Right lobe of liver (tissue), 4 donors: ENCODE data around the gene USP4.

Source experiments
- POLR2A ChIP-seq: fragments of 450-650 bp; IDR thresholded peaks from one replicate; pipeline ENCODE4 v1.6.1; 2017; ENCODE audit warnings: antibody characterized with exemption, mild to moderate bottlenecking
- TF ChIP-seq, protein P1 (sequence below), 4 donors: fragments of 200-600 bp in 3 of 4; fragments of 450-650 bp in 1 of 4; IDR thresholded peaks; one replicate each; pipeline versions ENCODE4 v1.5.1 to v1.8.0; 2016 to 2022; ENCODE audit warnings: antibody characterized with exemption in 4 of 4, mild to moderate bottlenecking in 2 of 4
- donor health status: DM: no; HTN: no; CAD: no.
- donor health status: DM: no; HTN: no; CAD: no.
- donor health status: DM: no; HTN: yes; CAD: no.

DNA sequence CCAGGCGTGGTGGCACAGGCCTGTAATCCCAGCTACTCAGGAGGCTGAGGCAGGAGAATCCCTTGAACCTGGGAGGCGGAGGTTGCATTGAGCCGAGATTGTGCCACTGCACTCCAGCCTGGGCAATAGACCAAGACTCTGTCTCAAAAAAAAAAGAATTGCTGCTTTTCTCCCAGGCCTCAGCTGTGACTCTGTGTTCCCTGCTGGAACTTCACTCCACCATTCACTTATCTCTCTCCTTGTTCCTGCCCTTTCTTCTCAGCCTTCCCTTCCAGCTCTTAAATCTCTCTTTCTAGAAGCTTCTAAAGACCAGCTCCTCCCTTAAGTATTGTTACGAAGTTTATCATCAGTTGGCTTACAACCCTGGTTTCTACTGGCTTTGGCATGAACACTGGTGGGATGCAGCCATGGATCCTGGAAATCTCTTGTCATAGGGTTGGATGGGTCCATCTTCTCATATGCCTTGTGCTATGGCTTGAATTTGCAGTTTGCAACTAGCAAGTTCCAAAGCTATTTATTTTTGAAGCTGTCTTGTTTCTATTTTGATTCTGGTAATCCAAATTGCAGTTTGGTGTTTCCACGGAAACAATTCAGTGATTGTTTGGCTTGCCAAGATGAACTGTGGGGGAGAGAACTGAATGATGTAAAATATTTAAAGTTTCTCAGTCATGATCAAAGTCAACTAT, 73.3 kb downstream of the USP4 start:
- TF ChIP-seq, protein P1, sequence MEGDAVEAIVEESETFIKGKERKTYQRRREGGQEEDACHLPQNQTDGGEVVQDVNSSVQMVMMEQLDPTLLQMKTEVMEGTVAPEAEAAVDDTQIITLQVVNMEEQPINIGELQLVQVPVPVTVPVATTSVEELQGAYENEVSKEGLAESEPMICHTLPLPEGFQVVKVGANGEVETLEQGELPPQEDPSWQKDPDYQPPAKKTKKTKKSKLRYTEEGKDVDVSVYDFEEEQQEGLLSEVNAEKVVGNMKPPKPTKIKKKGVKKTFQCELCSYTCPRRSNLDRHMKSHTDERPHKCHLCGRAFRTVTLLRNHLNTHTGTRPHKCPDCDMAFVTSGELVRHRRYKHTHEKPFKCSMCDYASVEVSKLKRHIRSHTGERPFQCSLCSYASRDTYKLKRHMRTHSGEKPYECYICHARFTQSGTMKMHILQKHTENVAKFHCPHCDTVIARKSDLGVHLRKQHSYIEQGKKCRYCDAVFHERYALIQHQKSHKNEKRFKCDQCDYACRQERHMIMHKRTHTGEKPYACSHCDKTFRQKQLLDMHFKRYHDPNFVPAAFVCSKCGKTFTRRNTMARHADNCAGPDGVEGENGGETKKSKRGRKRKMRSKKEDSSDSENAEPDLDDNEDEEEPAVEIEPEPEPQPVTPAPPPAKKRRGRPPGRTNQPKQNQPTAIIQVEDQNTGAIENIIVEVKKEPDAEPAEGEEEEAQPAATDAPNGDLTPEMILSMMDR (IDR thresholded peaks at IDR 0.05), result no peak
- no peak for TF ChIP-seq POLR2A
